HG02610 (cell line): ENCODE measurements around the gene PAN3.

ENCODE experiments used
- ATAC-seq: cut with Tn5 transposase; IDR thresholded peaks from one replicate; pipeline ENCODE4 v1.9.1; 2021; ENCODE audit warnings: mild to moderate bottlenecking, moderate library complexity; ENCODE audit not compliant: unreplicated experiment

The PAN3 gene

DNA sequence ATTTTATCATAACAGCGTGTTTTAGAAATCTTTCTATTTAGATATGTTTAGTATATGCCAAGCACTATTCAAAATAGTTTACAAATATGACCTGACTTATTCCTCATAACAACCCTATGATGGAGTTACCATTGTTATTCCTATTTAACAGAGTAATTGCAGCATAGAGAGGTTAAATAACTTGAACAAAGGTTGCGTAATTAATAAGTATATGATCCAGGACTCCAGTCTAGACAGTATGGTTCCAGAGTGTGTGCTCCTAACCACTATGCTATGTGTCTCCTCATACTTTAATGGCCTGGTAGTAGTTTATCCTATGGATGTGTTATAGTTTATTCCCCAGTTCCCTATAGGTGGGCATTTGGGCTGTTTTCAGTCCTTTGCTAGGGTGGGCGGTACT is 145.3 kb downstream of the PAN3 start:
- ATAC-seq = no peak

GRCh38 chr13:28286263-28286662 is 147.9 kb downstream of the PAN3 start:
- ATAC-seq = peak; percentile 44

- no peak for ATAC-seq
Observed at GRCh38 chr13:28297341-28297740, 159.0 kb downstream of the PAN3 start.

DNA sequence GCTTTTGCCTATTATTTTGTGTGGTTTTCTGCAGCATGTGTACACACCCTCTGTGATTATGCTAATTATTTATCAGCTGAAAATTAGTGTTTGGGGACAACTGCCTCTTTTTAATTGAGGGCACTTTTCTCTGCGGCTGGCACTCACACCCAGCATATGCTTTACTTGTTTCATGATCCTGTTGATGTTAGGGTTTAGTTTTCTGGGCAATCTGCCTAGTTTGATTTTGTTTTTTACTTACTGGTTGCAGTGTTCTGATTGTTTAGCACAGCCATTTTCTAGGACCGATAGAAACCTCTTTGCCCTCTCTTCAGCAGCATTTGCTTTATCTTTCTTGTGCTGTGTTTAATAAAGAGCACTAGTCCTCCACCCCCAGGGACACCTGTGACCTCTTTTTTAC is 161.6 kb downstream of the PAN3 start:
- no peak for ATAC-seq

GRCh38 chr13:28301839-28302238 is 163.5 kb downstream of the PAN3 start:
- ATAC-seq = no peak

GRCh38 chr13:28306325-28306724 is 168.0 kb downstream of the PAN3 start:
- ATAC-seq = no peak

GRCh38 chr13:28313579-28313978 is 175.2 kb downstream of the PAN3 start:
- no peak for ATAC-seq

DNA sequence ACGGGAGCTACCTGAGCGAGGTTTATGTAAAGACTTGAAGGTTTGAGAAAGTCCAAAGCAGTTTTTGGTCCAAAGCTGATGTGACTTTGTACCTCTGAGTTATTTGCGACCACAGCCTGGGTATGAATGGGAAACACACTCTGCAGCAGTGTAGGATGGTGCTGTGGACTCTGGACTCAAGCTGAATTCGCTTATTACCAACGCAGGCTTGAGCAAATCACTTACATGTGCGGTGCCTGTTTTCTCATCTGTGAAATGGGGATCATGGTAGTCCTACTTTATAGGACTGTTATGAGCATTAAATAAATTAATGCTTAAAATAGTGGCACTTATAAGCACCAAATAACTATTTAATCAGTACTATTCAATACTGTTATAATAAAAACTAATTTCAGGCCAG is 176.5 kb downstream of the PAN3 start:
- no peak for ATAC-seq

- no peak for ATAC-seq
Observed at GRCh38 chr13:28316129-28316528, 177.8 kb downstream of the PAN3 start.

GRCh38 chr13:28316836-28317235 is 178.5 kb downstream of the PAN3 start:
- no peak for ATAC-seq

GRCh38 chr13:28318496-28318895 is 180.2 kb downstream of the PAN3 start:
- ATAC-seq = no peak

GRCh38 chr13:28319528-28319927 is 181.2 kb downstream of the PAN3 start:
- no peak for ATAC-seq

DNA sequence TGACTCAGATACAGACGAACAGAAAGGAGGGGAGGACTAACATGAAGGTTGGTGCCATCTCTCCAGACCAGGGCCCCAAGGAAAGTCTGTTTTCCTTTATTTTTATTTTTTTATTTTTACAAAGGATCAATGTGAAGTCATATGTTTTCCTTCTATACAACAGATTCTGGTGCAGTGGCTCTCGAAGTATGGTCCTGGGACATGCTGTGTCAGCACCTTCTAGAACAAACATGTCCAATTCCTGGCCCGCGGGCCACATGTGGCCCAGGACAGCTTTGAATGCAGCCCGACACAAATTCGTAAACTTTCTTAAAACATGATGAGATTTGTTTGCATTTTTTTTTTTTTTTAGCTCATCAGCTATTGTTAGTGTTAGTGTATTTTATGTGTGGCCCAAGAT is 181.9 kb downstream of the PAN3 start:
- no peak for ATAC-seq

GRCh38 chr13:28320884-28321574 is 182.7 kb downstream of the PAN3 start:
- no peak for ATAC-seq

GRCh38 chr13:28321756-28322155 is 183.4 kb downstream of the PAN3 start:
- no peak for ATAC-seq

GRCh38 chr13:28322256-28322905 is 184.0 kb downstream of the PAN3 start:
- ATAC-seq = no peak

DNA sequence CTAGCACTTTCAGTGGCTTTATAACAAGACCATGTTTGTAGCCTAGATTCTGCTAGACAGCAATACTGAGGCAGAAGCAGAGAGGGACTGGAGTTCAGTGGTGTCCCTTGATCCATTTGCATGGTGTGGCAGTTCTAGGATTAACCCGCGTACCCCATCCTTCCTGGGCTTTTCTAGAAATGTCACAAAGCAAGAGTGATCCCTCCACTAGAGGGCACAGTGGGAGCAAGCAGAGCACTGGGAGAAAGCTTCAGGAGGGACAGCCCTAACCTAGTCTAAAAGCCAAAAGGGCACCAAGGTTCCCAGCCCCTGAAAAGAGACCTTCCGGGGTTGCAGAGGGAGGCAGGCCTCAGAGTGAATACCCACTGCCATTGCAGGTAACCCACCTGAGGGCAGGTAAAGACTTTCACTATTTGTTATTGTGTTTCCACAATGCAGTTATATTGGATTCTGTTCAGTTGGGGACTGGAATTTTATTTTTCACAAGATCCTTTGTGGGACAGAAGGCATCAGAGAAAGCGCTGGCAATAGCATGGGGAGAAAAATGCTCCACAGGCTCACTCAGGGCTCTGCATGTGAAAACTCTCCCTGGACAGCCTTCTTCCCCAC is 185.9 kb downstream of the PAN3 start:
- no peak for ATAC-seq

GRCh38 chr13:28325022-28325421 is 186.7 kb downstream of the PAN3 start:
- no peak for ATAC-seq

DNA sequence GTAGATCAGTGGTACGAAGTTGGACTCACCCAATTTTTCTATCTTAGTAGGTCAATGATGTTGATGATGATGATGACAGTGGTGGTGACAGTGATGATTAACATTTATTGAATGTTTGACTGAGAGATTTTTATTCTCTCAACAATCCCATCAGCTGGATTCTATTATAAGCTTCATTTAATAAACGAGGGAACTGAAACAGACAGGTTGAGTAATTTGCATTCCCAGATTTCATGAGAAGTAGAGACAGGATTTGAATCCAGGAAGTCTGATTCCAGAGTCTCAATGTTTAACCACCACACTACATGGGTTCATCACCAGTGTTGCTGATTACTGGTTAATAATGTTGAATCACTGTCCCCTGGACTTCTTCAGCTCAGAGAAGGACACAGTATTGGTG is 187.7 kb downstream of the PAN3 start:
- ATAC-seq = no peak

DNA sequence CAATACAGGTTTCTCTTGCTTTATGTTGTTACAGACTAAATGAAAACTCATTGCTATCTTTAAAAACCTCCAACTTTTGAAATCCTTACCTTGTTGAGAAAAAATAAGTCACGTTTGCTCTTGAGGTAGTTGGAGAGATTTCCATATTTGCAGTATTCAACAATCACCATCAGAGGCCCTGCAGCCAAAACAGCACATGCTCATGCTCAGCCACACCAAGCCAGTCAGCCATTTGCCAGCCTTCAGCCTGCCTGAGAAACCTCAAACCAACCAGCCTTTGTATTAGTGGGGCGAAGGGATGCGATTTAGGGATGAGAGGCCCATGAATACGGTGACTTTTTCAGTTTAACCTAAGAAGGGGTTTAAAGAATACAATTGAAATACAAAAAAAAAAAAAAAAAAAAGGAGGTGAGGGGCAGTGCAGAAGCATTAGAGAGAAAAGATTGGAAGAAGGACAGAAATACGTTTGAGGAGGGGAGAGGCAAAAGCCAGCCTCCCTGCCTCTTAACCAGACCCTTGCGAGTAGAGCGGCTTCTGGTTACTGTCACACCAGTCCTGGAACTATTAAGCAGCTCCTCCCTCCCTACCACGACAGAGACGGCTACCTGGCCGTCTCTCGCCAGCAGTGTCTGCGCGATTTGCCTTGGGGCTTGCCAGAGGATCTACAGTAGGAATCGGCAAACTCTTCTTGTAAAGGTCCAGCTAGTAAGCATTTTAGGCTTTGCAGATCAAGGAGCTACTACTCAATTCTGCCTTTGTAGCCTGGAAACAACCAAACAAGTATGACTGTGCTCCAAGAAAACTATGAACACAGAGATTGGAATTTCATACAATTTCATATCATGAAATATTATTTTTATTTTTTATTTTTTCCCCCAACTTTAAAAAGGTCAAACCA is 189.3 kb downstream of the PAN3 start:
- no peak for ATAC-seq

GRCh38 chr13:28328271-28328607 is 189.9 kb downstream of the PAN3 start:
- ATAC-seq = no peak
